ENCODE results near the gene INTS1.

INTS1 gene, protein sequence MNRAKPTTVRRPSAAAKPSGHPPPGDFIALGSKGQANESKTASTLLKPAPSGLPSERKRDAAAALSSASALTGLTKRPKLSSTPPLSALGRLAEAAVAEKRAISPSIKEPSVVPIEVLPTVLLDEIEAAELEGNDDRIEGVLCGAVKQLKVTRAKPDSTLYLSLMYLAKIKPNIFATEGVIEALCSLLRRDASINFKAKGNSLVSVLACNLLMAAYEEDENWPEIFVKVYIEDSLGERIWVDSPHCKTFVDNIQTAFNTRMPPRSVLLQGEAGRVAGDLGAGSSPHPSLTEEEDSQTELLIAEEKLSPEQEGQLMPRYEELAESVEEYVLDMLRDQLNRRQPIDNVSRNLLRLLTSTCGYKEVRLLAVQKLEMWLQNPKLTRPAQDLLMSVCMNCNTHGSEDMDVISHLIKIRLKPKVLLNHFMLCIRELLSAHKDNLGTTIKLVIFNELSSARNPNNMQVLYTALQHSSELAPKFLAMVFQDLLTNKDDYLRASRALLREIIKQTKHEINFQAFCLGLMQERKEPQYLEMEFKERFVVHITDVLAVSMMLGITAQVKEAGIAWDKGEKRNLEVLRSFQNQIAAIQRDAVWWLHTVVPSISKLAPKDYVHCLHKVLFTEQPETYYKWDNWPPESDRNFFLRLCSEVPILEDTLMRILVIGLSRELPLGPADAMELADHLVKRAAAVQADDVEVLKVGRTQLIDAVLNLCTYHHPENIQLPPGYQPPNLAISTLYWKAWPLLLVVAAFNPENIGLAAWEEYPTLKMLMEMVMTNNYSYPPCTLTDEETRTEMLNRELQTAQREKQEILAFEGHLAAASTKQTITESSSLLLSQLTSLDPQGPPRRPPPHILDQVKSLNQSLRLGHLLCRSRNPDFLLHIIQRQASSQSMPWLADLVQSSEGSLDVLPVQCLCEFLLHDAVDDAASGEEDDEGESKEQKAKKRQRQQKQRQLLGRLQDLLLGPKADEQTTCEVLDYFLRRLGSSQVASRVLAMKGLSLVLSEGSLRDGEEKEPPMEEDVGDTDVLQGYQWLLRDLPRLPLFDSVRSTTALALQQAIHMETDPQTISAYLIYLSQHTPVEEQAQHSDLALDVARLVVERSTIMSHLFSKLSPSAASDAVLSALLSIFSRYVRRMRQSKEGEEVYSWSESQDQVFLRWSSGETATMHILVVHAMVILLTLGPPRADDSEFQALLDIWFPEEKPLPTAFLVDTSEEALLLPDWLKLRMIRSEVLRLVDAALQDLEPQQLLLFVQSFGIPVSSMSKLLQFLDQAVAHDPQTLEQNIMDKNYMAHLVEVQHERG (N-terminal part only)

DNA sequence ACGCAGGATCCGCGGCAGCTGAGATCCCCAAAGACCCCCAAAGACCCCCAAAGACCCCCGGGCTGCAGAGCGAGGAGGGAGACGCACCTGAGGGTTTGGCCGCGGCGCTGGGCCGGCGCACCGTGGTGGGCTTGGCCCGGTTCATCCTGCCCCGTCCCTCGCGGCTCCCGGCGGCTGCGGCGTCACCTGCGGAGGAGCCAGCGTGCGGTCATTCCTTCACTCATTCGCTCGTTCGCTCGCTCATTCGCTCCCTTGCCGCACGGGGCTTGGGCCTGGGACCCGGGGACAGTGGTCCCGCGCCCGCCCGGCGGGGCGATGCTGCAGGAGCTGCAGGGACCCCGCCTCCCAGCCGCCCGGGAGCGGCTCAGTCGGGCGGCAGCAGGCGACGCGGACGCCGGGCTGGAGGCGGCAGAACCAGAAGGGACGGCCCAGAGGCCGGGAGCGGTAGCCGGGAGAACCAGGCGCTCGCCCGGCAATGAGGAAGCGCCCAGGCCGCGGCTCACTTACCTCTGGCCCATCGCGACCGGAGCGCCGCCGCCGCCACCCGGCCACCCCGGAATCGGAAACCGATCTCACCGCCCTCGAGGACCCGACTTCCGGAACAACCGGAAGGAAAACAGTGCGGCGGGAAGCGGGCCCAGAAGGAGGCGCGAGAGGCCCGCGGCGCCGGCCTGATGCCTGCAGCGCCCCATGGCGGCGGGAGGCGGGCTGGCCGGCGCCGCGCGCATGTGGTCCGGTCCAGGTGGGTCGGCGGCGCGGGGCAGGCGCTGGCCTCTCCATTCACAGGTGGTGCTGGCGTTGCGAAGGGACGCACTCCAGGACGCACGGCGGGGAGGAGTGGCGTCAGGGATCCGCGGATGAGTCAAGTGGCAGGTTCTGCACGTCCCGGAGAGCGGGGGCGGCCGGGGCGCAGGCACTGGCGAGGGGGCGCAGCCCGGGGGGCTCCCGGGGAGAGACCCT, at the start of gene INTS1:
TSS of gene INTS1 (minus strand) at position 574 of the 960 bp plus-strand sequence. CDS start at position 145, 429 bp downstream.
- DNase-seq (ENCODE audit: low read depth), result peak; percentile 87
- peak; percentile 47 for TF ChIP-seq CTCF (conservative IDR thresholded peaks at IDR 0.05; ENCODE audit: low read length)
- H3K4me3 ChIP-seq (ENCODE audit: low read length), result peak within 1 kb of the TSS; percentile 80

GRCh38 chr7:1553512-1554210, 49.5 kb upstream of the INTS1 start:
- TF ChIP-seq CTCF (conservative IDR thresholded peaks at IDR 0.05; ENCODE audit: low read length), result no peak
- no peak for DNase-seq (ENCODE audit: low read depth)
- H3K4me3 ChIP-seq (ENCODE audit: low read length), result no peak overlapping the region

DNA sequence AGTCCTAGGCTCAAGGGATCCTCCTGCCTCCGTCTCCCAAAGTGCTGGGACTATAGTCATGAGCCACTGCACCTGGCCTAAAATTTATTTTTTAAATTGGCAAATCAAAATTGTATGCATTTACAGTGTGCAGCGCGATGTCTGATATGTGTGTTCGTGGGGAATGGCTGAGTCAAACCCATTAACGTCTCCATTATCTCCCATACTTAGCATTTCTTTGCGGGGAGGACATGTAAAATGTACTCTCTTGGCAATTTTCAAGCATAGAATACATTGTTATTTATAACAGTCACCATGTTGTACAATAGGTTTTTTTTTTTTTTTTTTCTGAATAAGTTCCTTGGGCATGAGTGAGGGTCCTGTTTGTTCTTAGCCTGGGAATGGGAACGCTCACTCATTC, 48.0 kb upstream of the INTS1 start:
- TF ChIP-seq CTCF (conservative IDR thresholded peaks at IDR 0.05; ENCODE audit: low read length), result no peak
- no peak overlapping the region for H3K4me3 ChIP-seq (ENCODE audit: low read length)
- no peak for DNase-seq (ENCODE audit: low read depth)

DNA sequence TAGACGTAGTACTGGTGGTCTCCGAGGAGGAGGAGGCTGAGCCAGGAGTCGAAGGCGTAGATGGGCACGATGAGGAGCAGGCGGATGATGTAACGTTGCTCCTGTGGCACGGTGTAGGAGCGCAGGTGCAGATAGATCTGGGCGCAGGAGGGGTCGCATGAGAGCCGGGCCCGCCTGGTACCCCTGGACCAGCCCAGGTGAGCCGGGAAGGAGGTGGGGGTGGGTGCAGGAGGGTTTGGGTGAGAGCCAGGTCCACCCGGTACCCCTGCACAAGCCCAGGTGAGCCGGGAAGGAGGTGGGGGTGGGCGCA, 46.6 kb upstream of the INTS1 start:
- no peak overlapping the region for H3K4me3 ChIP-seq (ENCODE audit: low read length)
- DNase-seq (ENCODE audit: low read depth), result no peak
- TF ChIP-seq CTCF (conservative IDR thresholded peaks at IDR 0.05; ENCODE audit: low read length), result no peak

GRCh38 chr7:1550005-1550845, 46.0 kb upstream of the INTS1 start:
- TF ChIP-seq CTCF (conservative IDR thresholded peaks at IDR 0.05; ENCODE audit: low read length), result no peak

More at GRCh38 chr7:1550005-1550845, 46.0 kb upstream of the INTS1 start:
- DNase-seq (ENCODE audit: low read depth), result no peak
- H3K4me3 ChIP-seq (ENCODE audit: low read length), result no peak overlapping the region

Data from AG10803 (cell line).